Endodermal cell (in vitro differentiated cells): ENCODE results near the gene FBXW11. TPM values are rescaled to one million over a fixed set of nuclear protein-coding genes. Genes with fewer than 3 reads are reported as not detected.
"Not testable (repeated sequence)": the region's sequence is repeated elsewhere in the genome, so short reads cannot be mapped to it uniquely, and the experiment has no call there.

Source experiments
- DNase-seq: peaks from one replicate; pipeline ENCODE4 v3.0.0-alpha.2; 2017
- H3K27ac ChIP-seq: 2 replicates; pipeline ENCODE4 v1.5.1; 2013; ENCODE audit warnings: mild to moderate bottlenecking, low read depth, low read length, moderate library complexity
- H3K27me3 ChIP-seq: 2 replicates; pipeline ENCODE4 v1.6.1; 2013; ENCODE audit warnings: mild to moderate bottlenecking, low read length, moderate library complexity; ENCODE audit not compliant: insufficient read depth, control insufficient read depth, poor library complexity, severe bottlenecking
- H3K36me3 ChIP-seq: 2 replicates; pipeline ENCODE4 v1.7.0; 2013; ENCODE audit warnings: mild to moderate bottlenecking, low read length, moderate library complexity; ENCODE audit not compliant: control insufficient read depth, insufficient read depth
- H3K4me1 ChIP-seq: one replicate; pipeline ENCODE4 v1.7.0; 2013; ENCODE audit warnings: low read length; ENCODE audit not compliant: control insufficient read depth, insufficient read depth
- H3K4me3 ChIP-seq: 2 replicates; pipeline ENCODE4 v1.5.1; 2013; ENCODE audit warnings: mild to moderate bottlenecking, low read length, moderate library complexity
- H3K9ac ChIP-seq: 2 replicates; pipeline ENCODE4 v1.6.1; 2013; ENCODE audit warnings: mild to moderate bottlenecking, low read length, moderate library complexity; ENCODE audit not compliant: poor library complexity, severe bottlenecking; ENCODE audit errors: extremely low read depth
- H3K9me3 ChIP-seq: 2 replicates; pipeline ENCODE4 v1.6.1; 2013; ENCODE audit warnings: mild to moderate bottlenecking, low read length, moderate library complexity; ENCODE audit not compliant: control insufficient read depth
- H3K27ac Mint-ChIP-seq: 2 replicates; pipeline ENCODE4 v1.8.0; 2020; ENCODE audit warnings: mixed read lengths
- H3K27me3 Mint-ChIP-seq: 2 replicates; pipeline ENCODE4 v1.8.0; 2021; ENCODE audit warnings: mild to moderate bottlenecking, mixed read lengths; ENCODE audit not compliant: insufficient read depth
- H3K36me3 Mint-ChIP-seq: 2 replicates; pipeline ENCODE4 v1.8.0; 2020; ENCODE audit warnings: low read depth, mixed read lengths
- H3K4me1 Mint-ChIP-seq: 2 replicates; pipeline ENCODE4 v1.8.0; 2020; ENCODE audit warnings: mixed read lengths
- H3K4me3 Mint-ChIP-seq: 2 replicates; pipeline ENCODE4 v1.8.0; 2020; ENCODE audit warnings: mild to moderate bottlenecking, moderate library complexity, mixed read lengths
- H3K9me3 Mint-ChIP-seq: 2 replicates; pipeline ENCODE4 v1.8.0; 2020; ENCODE audit warnings: mild to moderate bottlenecking, mixed read lengths
- WGBS, 2 experiments: methylation state at CpG; one replicate each; pipeline versions ENCODE4 v1.1.5 to v1.1.7; 2013; ENCODE audit warnings: missing lambda C conversion rate in 2 of 2, mixed read lengths in 1 of 2; ENCODE audit not compliant: insufficient coverage in 1 of 2, insufficient read length in 1 of 2; 5-methylcytosine and 5-hydroxymethylcytosine counted together
- total RNA-seq, 2 donors: library from RNA; stranded (reverse); fragmentation: NEBNext Ultra II Directional in 1 of 2; extraction: Animal tissue kit (Norgen Biotek cat#: 25700) in 1 of 2; gene quantifications; 2 replicates in 1 of 2; 3 replicates in 1 of 2; pipeline ENCODE4 v1.2.1, GENCODE V29; 2021
- TF ChIP-seq, protein P1 (sequence below): fragments of 200-600 bp; sonication (generic); conservative IDR thresholded peaks from 2 replicates; pipeline ENCODE4 v1.5.0; 2021; ENCODE audit warnings: antibody characterized with exemption, mild to moderate bottlenecking

FBXW11 gene
- total RNA-seq, 2 donors from 2014 or later, result 42.2 to 49.4 TPM

DNA sequence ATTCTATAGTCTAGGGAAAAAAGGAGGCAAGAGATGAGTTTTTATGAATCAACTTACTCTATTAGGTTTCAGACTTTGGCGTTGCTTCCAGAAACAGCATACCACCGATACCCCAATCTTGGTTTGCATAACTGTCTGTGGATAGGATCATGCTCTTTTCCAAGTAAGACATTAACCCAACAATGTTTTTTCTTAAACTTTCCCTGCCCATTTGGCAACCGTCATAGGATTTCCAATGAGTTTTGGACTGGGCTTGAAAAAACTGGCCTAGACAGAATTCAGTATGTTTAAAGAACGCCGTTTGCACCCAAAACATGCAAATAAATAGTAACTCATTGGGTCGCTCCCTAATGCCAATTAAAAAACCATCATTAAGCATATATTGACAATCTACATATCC lies 114.8 kb downstream of the FBXW11 start:
- TF ChIP-seq, protein P1, sequence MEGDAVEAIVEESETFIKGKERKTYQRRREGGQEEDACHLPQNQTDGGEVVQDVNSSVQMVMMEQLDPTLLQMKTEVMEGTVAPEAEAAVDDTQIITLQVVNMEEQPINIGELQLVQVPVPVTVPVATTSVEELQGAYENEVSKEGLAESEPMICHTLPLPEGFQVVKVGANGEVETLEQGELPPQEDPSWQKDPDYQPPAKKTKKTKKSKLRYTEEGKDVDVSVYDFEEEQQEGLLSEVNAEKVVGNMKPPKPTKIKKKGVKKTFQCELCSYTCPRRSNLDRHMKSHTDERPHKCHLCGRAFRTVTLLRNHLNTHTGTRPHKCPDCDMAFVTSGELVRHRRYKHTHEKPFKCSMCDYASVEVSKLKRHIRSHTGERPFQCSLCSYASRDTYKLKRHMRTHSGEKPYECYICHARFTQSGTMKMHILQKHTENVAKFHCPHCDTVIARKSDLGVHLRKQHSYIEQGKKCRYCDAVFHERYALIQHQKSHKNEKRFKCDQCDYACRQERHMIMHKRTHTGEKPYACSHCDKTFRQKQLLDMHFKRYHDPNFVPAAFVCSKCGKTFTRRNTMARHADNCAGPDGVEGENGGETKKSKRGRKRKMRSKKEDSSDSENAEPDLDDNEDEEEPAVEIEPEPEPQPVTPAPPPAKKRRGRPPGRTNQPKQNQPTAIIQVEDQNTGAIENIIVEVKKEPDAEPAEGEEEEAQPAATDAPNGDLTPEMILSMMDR, result no peak
- no peak overlapping the region for H3K27ac ChIP-seq

GRCh38 chr5:171891150-171891549 lies 115.3 kb downstream of the FBXW11 start:
- peaks cover 43% of the 10 kb centered on the region for H3K36me3 ChIP-seq
- Mint-ChIP-seq H3K4me1 (peaks cover 4% of the 10 kb centered on the region), H3K9me3 (no peaks in the 10 kb centered on the region), H3K36me3 (peaks cover 33% of the 10 kb centered on the region), H3K4me3 (no peak overlapping the region), H3K27ac (no peak overlapping the region), H3K27me3 (no peaks in the 10 kb centered on the region)
- H3K9me3 ChIP-seq, result no peaks in the 10 kb centered on the region
- no peak overlapping the region for H3K4me3 ChIP-seq
- H3K27me3 ChIP-seq, result no peaks in the 10 kb centered on the region
- H3K4me1 ChIP-seq, result no peaks in the 10 kb centered on the region
- no peak overlapping the region for H3K9ac ChIP-seq
- TF ChIP-seq, protein P1, result no peak
- DNase-seq, result no peak
- no peak overlapping the region for H3K27ac ChIP-seq
- 96 to 97% methylated on average over 4 of the region's 4 CpGs for WGBS, 2 experiments

More for the DNA sequence above, 114.8 kb downstream of the FBXW11 start:
- DNase-seq, result no peak
- no peaks in the 10 kb centered on the region for H3K27me3 ChIP-seq
- H3K9me3 ChIP-seq, result no peaks in the 10 kb centered on the region
- no peak overlapping the region for H3K4me3 ChIP-seq
- Mint-ChIP-seq H3K36me3 (peaks cover 34% of the 10 kb centered on the region), H3K4me1 (peaks cover 4% of the 10 kb centered on the region), H3K27ac (no peak overlapping the region), H3K9me3 (no peaks in the 10 kb centered on the region), H3K4me3 (no peak overlapping the region), H3K27me3 (no peaks in the 10 kb centered on the region)
- peaks cover 47% of the 10 kb centered on the region for H3K36me3 ChIP-seq
- WGBS, 2 experiments, result 78 to 80% methylated on average over 5 to 6 of the region's 6 CpGs
- no peaks in the 10 kb centered on the region for H3K4me1 ChIP-seq
- H3K9ac ChIP-seq, result no peak overlapping the region

GRCh38 chr5:171888051-171888481 lies 118.4 kb downstream of the FBXW11 start:
- WGBS, 2 experiments, result 94 to 97% methylated on average over 2 to 3 of the region's 3 CpGs
- no peak overlapping the region for H3K27ac ChIP-seq
- H3K36me3 Mint-ChIP-seq, result peaks cover 60% of the 10 kb centered on the region
- no peak overlapping the region for H3K9ac ChIP-seq
- no peak for DNase-seq
- H3K4me1 ChIP-seq, result no peaks in the 10 kb centered on the region
- H3K4me3 ChIP-seq, result no peak overlapping the region
- peaks cover 54% of the 10 kb centered on the region for H3K36me3 ChIP-seq
- TF ChIP-seq, protein P1, result no peak
- H3K27me3 Mint-ChIP-seq, result no peaks in the 10 kb centered on the region
- H3K4me1 Mint-ChIP-seq, result no peaks in the 10 kb centered on the region
- H3K9me3 ChIP-seq, result no peaks in the 10 kb centered on the region
- no peak overlapping the region for H3K27ac Mint-ChIP-seq
- no peak overlapping the region for H3K4me3 Mint-ChIP-seq
- H3K27me3 ChIP-seq, result no peaks in the 10 kb centered on the region
- no peaks in the 10 kb centered on the region for H3K9me3 Mint-ChIP-seq

GRCh38 chr5:171886037-171886436 lies 120.4 kb downstream of the FBXW11 start:
- no CpG with 5 or more reads among the region's 2 CpGs for WGBS, 2 experiments
- H3K27me3 Mint-ChIP-seq, H3K27me3 ChIP-seq, DNase-seq, H3K27ac Mint-ChIP-seq, H3K9ac ChIP-seq, H3K4me1 ChIP-seq, H3K9me3 Mint-ChIP-seq, H3K4me3 Mint-ChIP-seq, H3K27ac ChIP-seq, H3K4me1 Mint-ChIP-seq, H3K4me3 ChIP-seq, H3K9me3 ChIP-seq: not testable (repeated sequence)
- peaks cover 62% of the 10 kb centered on the region for H3K36me3 Mint-ChIP-seq
- peaks cover 45% of the 10 kb centered on the region for H3K36me3 ChIP-seq
